ENCODE data around the gene SMG6. TPM values are rescaled to one million over a fixed set of nuclear protein-coding genes. Genes with fewer than 3 reads are reported as not detected.

Gene SMG6
- total and polyA plus RNA-seq, 2 of the 8 experiments (the other 6 are each of a cell fraction or from before 2014, with no cell fraction given) = 18.5 to 25.2 TPM

DNA sequence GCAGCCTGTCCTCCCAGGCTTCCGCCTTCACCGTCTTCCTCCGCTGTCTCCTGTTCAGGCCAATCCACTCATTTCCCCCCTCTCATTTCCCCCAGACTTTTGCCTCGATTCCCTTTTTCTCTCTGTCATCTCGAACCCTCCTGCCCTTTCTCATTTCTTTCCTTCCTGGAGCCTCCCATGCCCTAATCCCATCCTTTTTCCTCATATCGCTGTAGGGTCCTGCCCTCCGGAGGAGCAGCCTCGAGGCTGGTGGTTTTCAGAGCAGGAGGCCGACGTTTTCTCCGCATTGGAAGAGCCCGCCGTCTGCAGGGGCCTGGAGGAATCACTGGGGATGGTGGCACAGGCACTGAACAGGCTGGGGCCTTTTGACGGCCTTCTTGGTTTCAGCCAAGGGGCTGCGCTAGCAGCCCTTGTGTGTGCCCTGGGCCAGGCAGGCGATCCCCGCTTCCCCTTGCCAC, 261.2 kb downstream of the SMG6 start:
- peaks cover 0 to 6% (median 5%) of the 10 kb centered on the region in 4 experiments; a peak in 4 of 7 replicates for H3K4me1 ChIP-seq (replicated peaks in 1 of 4; ENCODE audit: control insufficient read depth in 3 of 4, insufficient read depth in 4 of 4, low read length in 3 of 4)
- H3K9me3 ChIP-seq (ENCODE audit: insufficient read depth in 2 of 2, low read depth in 1 of 2, low read length in 1 of 2) = no peaks in the 10 kb centered on the region
- H3K14ac ChIP-seq (ENCODE audit: insufficient read length) = no peak overlapping the region
- no peak overlapping the region for H4K91ac ChIP-seq (replicated peaks; ENCODE audit: insufficient read length, low read length)
- H3K4ac ChIP-seq (replicated peaks; ENCODE audit: insufficient read length, low read depth, low read length) = no peak overlapping the region
- DNase-seq (ENCODE audit: low read depth in 1 of 2, low spot score in 2 of 2) = no peak
- 0 out of 2 replicates have a peak overlapping the region, but pooled peaks have one; percentile 43 for H2AFZ ChIP-seq (ENCODE audit: low read length)
- 58% methylated on average over 15 of the region's 17 CpGs; no CpG with 5 or more reads in 1 of the 2 experiments for WGBS, 2 experiments (ENCODE audit: extremely low coverage in 1 of 2, insufficient coverage in 1 of 2, insufficient read length in 1 of 2, insufficient replicate concordance in 2 of 2, low coverage in 1 of 2, low lambda C conversion rate in 2 of 2, missing lambda C conversion rate in 1 of 2)
- H3K18ac ChIP-seq (ENCODE audit: extremely low read depth, low read length) = no peak overlapping the region; the same call in 1 of the 2 replicates
- peak overlapping the region; percentile 66 for H2BK5ac ChIP-seq (ENCODE audit: low read depth, low read length)
- no peak overlapping the region for H4K8ac ChIP-seq (ENCODE audit: extremely low read depth, insufficient read depth, low read length)
- H3K23ac ChIP-seq (ENCODE audit: insufficient read length) = no peak overlapping the region
- no peak overlapping the region for H4K5ac ChIP-seq (ENCODE audit: insufficient read length, low read depth, low read length)
- ChIA-PET POLR2A (ENCODE audit: partially characterized antibody) (interaction anchor here (1.6 kb wide), 1 partner anchor 76 kb away, joined by 3 read pairs; no protein-coding TSS in a partner anchor), CTCF (ENCODE audit: partially characterized antibody) (interaction anchor here (0.7 to 3.1 kb wide), 4 partner anchors 75 to 160 kb away, joined by 3 to 17 read pairs (median 10); no protein-coding TSS in a partner anchor)
- H3K27me3 ChIP-seq (replicated peaks in 1 of 4; ENCODE audit: control insufficient read depth in 3 of 4, extremely low read depth in 1 of 4, insufficient read depth in 3 of 4, low read length in 3 of 4) = peaks cover 0 to 2% (median 2%) of the 10 kb centered on the region in 4 experiments; a peak in 3 of 7 replicates
- H2BK120ac ChIP-seq (replicated peaks; ENCODE audit: low read depth, low read length) = no peak overlapping the region
- peaks cover 5% of the 10 kb centered on the region; the same call in 1 of the 2 replicates for H3K23me2 ChIP-seq (ENCODE audit: low read depth, low read length)
- H3K56ac ChIP-seq (replicated peaks; ENCODE audit: insufficient read length, low read depth, low read length) = no peak overlapping the region
- H3K9ac ChIP-seq (replicated peaks in 1 of 4; ENCODE audit: extremely low read depth in 1 of 4, low read depth in 3 of 4, low read length in 3 of 4) = peak overlapping the region in 3 of 4 experiments; percentile 65 to 74 (median 72); a peak in 6 of 7 replicates
- peak overlapping the region; percentile 74; the same call in 1 of the 2 replicates for H3K27ac ChIP-seq (ENCODE audit: low read depth, low read length)
- H2AK5ac ChIP-seq (ENCODE audit: low read depth, low read length) = 0 out of 2 replicates have a peak overlapping the region, but pooled peaks have one; percentile 34
- H4K20me1 ChIP-seq (replicated peaks in 1 of 2; ENCODE audit: control insufficient read depth in 1 of 2, insufficient read depth in 2 of 2, low read length in 2 of 2) = peaks cover 0 to 3% of the 10 kb centered on the region in 2 experiments
- H2BK20ac ChIP-seq (ENCODE audit: low read length) = no peak overlapping the region
- no peak for FAIRE-seq
- H2BK12ac ChIP-seq (ENCODE audit: low read depth, low read length) = 0 out of 2 replicates have a peak overlapping the region, but pooled peaks have one; percentile 4
- peaks cover 0 to 8% (median 2%) of the 10 kb centered on the region in 4 experiments; a peak in 3 of 8 replicates for H3K36me3 ChIP-seq (ENCODE audit: control insufficient read depth in 2 of 4, insufficient read depth in 4 of 4, low read length in 3 of 4)
- peaks cover 4% of the 10 kb centered on the region for H3K79me1 ChIP-seq (ENCODE audit: low read depth, low read length)
- no peak overlapping the region for H2BK15ac ChIP-seq (ENCODE audit: low read length)
- TF ChIP-seq HDAC2 (IDR thresholded peaks at IDR 0.05; ENCODE audit: borderline replicate concordance in 1 of 2, low read depth in 2 of 2, low read length in 2 of 2) = 0 out of 4 replicates have a peak, but pooled peaks of 1 of the 2 experiments have one; percentile 1
- TF ChIP-seq, protein P1, sequence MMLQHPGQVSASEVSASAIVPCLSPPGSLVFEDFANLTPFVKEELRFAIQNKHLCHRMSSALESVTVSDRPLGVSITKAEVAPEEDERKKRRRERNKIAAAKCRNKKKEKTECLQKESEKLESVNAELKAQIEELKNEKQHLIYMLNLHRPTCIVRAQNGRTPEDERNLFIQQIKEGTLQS (IDR thresholded peaks at IDR 0.05; ENCODE audit: insufficient read depth, low read depth, low read length) = no peak
- TF ChIP-seq, protein P2, sequence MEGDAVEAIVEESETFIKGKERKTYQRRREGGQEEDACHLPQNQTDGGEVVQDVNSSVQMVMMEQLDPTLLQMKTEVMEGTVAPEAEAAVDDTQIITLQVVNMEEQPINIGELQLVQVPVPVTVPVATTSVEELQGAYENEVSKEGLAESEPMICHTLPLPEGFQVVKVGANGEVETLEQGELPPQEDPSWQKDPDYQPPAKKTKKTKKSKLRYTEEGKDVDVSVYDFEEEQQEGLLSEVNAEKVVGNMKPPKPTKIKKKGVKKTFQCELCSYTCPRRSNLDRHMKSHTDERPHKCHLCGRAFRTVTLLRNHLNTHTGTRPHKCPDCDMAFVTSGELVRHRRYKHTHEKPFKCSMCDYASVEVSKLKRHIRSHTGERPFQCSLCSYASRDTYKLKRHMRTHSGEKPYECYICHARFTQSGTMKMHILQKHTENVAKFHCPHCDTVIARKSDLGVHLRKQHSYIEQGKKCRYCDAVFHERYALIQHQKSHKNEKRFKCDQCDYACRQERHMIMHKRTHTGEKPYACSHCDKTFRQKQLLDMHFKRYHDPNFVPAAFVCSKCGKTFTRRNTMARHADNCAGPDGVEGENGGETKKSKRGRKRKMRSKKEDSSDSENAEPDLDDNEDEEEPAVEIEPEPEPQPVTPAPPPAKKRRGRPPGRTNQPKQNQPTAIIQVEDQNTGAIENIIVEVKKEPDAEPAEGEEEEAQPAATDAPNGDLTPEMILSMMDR (IDR thresholded peaks at IDR 0.05; ENCODE audit: control extremely low read depth in 1 of 3, insufficient read depth in 1 of 3, low read depth in 1 of 3, low read length in 3 of 3) = peak; percentile 6 to 30 (median 19)
- no peak for TF ChIP-seq SUZ12 (IDR thresholded peaks at IDR 0.05; ENCODE audit: low read length)
- TF ChIP-seq FOSL1 (IDR thresholded peaks at IDR 0.05; ENCODE audit: insufficient read depth, low read depth, low read length) = no peak
- peak; percentile 16 to 34; a peak in 3 of 4 replicates for TF ChIP-seq RAD21 (IDR thresholded peaks at IDR 0.05 in 1 of 2, conservative IDR thresholded peaks at IDR 0.05 in 1 of 2; ENCODE audit: low read depth in 2 of 2, low read length in 2 of 2)
- H3K79me2 ChIP-seq (ENCODE audit: control insufficient read depth in 1 of 2, insufficient read depth in 2 of 2, low read length in 2 of 2) = no peaks in the 10 kb centered on the region
- H3K4me2 ChIP-seq (ENCODE audit: insufficient read depth in 1 of 2, low read depth in 2 of 2, low read length in 2 of 2) = peak overlapping the region; percentile 61 to 91
- H3K4me3 ChIP-seq (ENCODE audit: extremely low read depth in 1 of 4, insufficient read depth in 2 of 4, low read depth in 3 of 4, low read length in 4 of 4) = peak overlapping the region; percentile 58 to 82 (median 71)
